Tibial nerve (tissue), 3 donors: ENCODE measurements around the gene MOSPD3.

Experiments
- POLR2A ChIP-seq, 2 donors: fragments of 450-650 bp; IDR thresholded peaks; one replicate each; pipeline ENCODE4 v1.6.1; 2017; ENCODE audit warnings: antibody characterized with exemption in 2 of 2, mild to moderate bottlenecking in 2 of 2, moderate library complexity in 2 of 2
- TF ChIP-seq, protein P1 (sequence below), 5 experiments: fragments of 200-600 bp in 3 of 5; fragments of 450-650 bp in 2 of 5; sonication (generic) in 3 of 5; IDR thresholded peaks; one replicate each; pipeline ENCODE4 v1.5.1; 2016 to 2019; ENCODE audit warnings: antibody characterized with exemption in 5 of 5, mild to moderate bottlenecking in 3 of 5, moderate library complexity in 2 of 5

DNA sequence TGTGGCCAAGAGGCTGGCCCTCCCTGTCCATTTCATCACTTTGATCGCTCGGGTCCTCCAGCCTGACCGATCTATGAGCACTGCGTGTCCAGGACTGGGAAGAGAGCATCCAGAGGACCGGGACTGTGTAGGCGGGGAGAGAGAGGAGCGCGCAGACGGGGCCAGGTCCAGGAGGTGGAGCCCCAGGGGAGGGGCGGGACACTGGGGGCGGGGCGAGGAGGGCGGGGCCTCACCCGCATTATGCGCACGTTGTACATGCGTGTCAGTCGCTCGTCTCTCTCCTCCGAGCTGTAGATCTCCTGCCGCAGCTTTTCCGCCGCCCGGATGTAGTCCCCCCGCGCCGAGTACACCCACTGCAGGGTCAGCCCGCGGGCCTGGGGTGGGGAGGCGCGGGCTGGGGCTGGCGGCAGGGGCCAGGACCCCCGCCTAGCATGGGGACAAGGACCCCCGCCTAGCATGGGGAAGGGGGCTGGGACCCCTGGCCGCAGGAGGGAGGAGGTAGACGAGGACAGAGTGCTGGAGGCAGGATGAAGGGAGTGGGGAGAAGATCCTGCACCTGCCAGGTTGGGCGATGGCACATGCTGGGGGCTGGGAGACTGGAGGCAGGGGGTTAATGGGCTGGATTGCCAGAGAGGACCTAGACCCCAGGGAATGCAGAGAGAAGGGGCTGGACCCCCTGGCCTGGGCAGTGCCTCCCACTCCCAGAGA is 14.3 kb downstream of the MOSPD3 start:
- TF ChIP-seq, protein P1, sequence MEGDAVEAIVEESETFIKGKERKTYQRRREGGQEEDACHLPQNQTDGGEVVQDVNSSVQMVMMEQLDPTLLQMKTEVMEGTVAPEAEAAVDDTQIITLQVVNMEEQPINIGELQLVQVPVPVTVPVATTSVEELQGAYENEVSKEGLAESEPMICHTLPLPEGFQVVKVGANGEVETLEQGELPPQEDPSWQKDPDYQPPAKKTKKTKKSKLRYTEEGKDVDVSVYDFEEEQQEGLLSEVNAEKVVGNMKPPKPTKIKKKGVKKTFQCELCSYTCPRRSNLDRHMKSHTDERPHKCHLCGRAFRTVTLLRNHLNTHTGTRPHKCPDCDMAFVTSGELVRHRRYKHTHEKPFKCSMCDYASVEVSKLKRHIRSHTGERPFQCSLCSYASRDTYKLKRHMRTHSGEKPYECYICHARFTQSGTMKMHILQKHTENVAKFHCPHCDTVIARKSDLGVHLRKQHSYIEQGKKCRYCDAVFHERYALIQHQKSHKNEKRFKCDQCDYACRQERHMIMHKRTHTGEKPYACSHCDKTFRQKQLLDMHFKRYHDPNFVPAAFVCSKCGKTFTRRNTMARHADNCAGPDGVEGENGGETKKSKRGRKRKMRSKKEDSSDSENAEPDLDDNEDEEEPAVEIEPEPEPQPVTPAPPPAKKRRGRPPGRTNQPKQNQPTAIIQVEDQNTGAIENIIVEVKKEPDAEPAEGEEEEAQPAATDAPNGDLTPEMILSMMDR (IDR thresholded peaks at IDR 0.05), result no peak
- TF ChIP-seq POLR2A (IDR thresholded peaks at IDR 0.05), result peak in 1 of 2 donors; percentile 11
